ENCODE data around the gene RPL10A. TPM values are rescaled to one million over a fixed set of nuclear protein-coding genes. Genes with fewer than 3 reads are reported as not detected.

RPL10A gene
- total and polyA plus RNA-seq, 12 donors, result 680 to 1,613 (median 1,110) TPM

GRCh38 chr6:35500782-35501181, 32.6 kb downstream of the RPL10A start:
- no peak overlapping the region for H3K4me3 ChIP-seq
- no peak for DNase-seq
- intact Hi-C loops (cut with DNase I), result no loop called here
- peaks cover 7 to 11% of the 10 kb centered on the region in 2 donors for H3K4me1 ChIP-seq (replicated peaks in 1 of 2)
- TF ChIP-seq POLR2A (IDR thresholded peaks at IDR 0.05) (no peak), CTCF (IDR thresholded peaks at IDR 0.05) (no peak)
- H3K27me3 ChIP-seq, result peaks cover 9% of the 10 kb centered on the region
- no peaks in the 10 kb centered on the region for H3K36me3 ChIP-seq (replicated peaks in 1 of 2)
- 54 to 76% (median 64%) methylated on average over 6 of the region's 6 CpGs for WGBS, 4 donors
- H3K9me3 ChIP-seq (replicated peaks in 1 of 3), result no peaks in the 10 kb centered on the region
- H3K27ac ChIP-seq, result no peak overlapping the region

GRCh38 chr6:35501784-35502183, 33.6 kb downstream of the RPL10A start:
- Histone ChIP-seq H3K27ac (no peak overlapping the region), H3K27me3 (peaks cover 9% of the 10 kb centered on the region), H3K36me3 (replicated peaks in 1 of 2) (no peaks in the 10 kb centered on the region), H3K4me1 (replicated peaks in 1 of 2) (peaks cover 7 to 11% of the 10 kb centered on the region in 2 donors), H3K4me3 (no peak overlapping the region), H3K9me3 (replicated peaks in 1 of 3) (no peaks in the 10 kb centered on the region)
- no peak for TF ChIP-seq CTCF (IDR thresholded peaks at IDR 0.05)
- no peak for TF ChIP-seq POLR2A (IDR thresholded peaks at IDR 0.05)
- WGBS, 4 donors, result 85 to 96% (median 93%) methylated on average over 2 of the region's 2 CpGs
- DNase-seq, result no peak
- intact Hi-C loops (cut with DNase I), result no loop called here

- Histone ChIP-seq H3K4me1 (replicated peaks in 1 of 2) (no peaks in the 10 kb centered on the region), H3K27me3 (peaks cover 9% of the 10 kb centered on the region), H3K4me3 (no peak overlapping the region), H3K36me3 (replicated peaks in 1 of 2) (no peaks in the 10 kb centered on the region), H3K27ac (no peak overlapping the region), H3K9me3 (replicated peaks in 1 of 3) (no peaks in the 10 kb centered on the region)
- intact Hi-C loops (cut with DNase I), result no loop called here
- no peak for DNase-seq
- TF ChIP-seq POLR2A (IDR thresholded peaks at IDR 0.05) (no peak), CTCF (IDR thresholded peaks at IDR 0.05) (no peak)
- WGBS, 4 donors, result 53 to 77% (median 59%) methylated on average over 5 to 15 of the region's 15 CpGs
These were observed 35.3 kb downstream of the RPL10A start for GRCh38 chr6:35503534-35503933.

DNA sequence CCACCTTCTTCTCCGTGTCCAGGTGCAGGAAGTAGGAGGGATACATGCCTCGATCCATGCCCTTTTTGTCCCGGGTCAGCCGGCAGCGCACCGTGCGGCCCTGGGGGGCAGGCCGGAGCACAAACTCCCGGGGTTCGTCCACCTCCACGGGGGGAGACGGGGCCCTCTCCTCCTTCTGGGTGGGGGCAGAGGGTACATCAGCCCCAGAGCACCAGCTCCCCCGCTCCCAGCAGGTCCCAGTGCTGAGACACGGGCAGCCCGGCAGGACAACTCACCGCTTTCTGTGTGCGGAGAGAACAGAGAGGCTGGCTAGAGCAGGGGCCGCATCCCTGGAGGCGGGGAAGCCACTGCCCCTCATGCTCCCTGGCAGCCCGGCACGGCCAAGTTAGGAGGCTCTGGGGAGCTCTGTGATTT, 37.8 kb downstream of the RPL10A start:
- Histone ChIP-seq H3K27ac (no peak overlapping the region), H3K36me3 (replicated peaks in 1 of 2) (no peaks in the 10 kb centered on the region), H3K9me3 (replicated peaks in 1 of 3) (no peaks in the 10 kb centered on the region), H3K4me1 (replicated peaks in 1 of 2) (no peaks in the 10 kb centered on the region), H3K27me3 (peaks cover 10% of the 10 kb centered on the region), H3K4me3 (no peak overlapping the region)
- intact Hi-C loops (cut with DNase I), result no loop called here
- TF ChIP-seq POLR2A (IDR thresholded peaks at IDR 0.05), result no peak
- DNase-seq, result no peak
- 59 to 69% (median 63%) methylated on average over 16 to 21 of the region's 21 CpGs for WGBS, 4 donors

DNA sequence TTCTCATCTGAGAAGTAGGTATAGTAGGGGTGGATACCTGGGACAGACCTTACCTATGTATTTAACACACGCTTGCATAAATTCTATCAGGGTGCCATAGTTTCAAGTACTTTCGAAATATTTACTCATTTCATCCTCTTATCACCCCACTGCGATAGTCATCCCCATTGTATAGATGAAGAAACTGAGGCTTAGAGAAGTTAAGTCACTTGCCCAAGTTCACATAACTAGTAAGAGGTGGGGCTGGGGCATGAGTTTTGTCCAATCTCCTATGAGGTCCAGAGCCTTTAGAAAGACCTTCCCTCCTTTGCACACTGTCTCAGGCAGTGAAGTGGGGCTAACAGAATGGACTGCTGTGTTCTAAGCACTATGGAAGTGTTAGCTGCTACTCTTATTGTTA, 38.3 kb downstream of the RPL10A start:
- TF ChIP-seq CTCF (IDR thresholded peaks at IDR 0.05) (no peak), POLR2A (IDR thresholded peaks at IDR 0.05) (no peak)
- intact Hi-C loops (cut with DNase I), result no loop called here

More for the DNA sequence above, 38.3 kb downstream of the RPL10A start:
- Histone ChIP-seq H3K27ac (no peak overlapping the region), H3K36me3 (replicated peaks in 1 of 2) (no peaks in the 10 kb centered on the region), H3K27me3 (peaks cover 15% of the 10 kb centered on the region), H3K4me1 (replicated peaks in 1 of 2) (no peaks in the 10 kb centered on the region), H3K9me3 (replicated peaks in 1 of 3) (no peaks in the 10 kb centered on the region), H3K4me3 (no peak overlapping the region)
- no peak for DNase-seq
- WGBS, 4 donors, result 81 to 92% (median 90%) methylated on average over 3 of the region's 3 CpGs
